ENCODE data around the gene TAC3.

TAC3 gene

GRCh38 chr12:57006809-57007475, 9.4 kb downstream of the TAC3 start:
- H3K4me3 ChIP-seq (ENCODE audit: low read depth, low read length) = peak overlapping the region; percentile 37
- no peak for DNase-seq (ENCODE audit: low read depth)
- no peak for TF ChIP-seq CTCF (IDR thresholded peaks at IDR 0.05; ENCODE audit: low read depth, low read length, missing control alignments)
- in situ Hi-C loops (cut with HindIII; ENCODE audit: low sequenced_read_pairs) = no loop called here

DNA sequence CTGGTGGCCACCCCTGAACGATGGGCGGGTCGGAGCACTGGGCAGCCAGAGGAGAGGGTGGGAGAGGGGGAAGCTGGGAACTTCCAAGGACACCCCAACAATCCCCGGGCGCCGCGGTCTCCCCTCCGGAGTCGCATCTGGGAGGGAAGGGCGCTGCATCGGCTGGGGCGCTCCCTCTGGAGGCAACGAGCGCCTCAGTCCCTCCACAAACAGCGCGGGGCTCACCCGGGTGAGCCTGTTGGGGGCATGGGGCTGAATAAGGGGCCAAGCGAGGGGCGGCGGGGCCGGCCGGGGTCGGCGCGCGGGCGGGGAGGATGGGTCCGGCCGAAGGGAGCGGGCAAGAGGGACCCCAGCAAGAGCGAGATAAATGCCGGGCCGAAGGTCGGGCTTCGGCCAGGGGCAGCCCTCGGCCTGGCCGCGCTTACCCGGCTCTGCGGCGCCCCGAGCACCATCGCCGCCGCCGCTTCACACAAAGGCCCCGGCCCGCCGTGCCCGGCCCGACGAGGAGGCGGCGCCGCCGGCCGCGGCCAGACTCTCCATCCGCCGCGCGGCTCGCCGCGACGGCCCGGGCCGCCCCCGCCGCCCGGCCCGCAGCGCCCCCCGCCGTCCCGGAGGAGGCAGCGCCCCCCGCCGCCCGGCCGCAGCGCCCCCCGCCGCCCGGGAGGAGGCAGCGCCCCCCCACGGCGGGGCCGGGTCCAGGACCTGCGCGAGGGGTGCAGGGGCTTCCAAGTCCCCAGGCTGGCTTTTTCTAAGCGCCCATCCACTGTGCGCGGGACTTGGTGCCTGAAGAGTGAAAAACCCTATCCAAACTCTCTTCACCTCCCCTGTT, 10.1 kb downstream of the TAC3 start, which contains the start of gene ZBTB39:
ZBTB39 (minus strand) TSS at position 567 of the 829 bp plus-strand sequence. CDS start 1,629 bp downstream, outside the sequence.
- DNase-seq (ENCODE audit: low read depth) = no peak
- TF ChIP-seq CTCF (IDR thresholded peaks at IDR 0.05; ENCODE audit: low read depth, low read length, missing control alignments) = peak; percentile 36
- in situ Hi-C loops (cut with HindIII; ENCODE audit: low sequenced_read_pairs) = no loop called here
- H3K4me3 ChIP-seq (ENCODE audit: low read depth, low read length) = peak within 1 kb of the TSS; percentile 89

DNA sequence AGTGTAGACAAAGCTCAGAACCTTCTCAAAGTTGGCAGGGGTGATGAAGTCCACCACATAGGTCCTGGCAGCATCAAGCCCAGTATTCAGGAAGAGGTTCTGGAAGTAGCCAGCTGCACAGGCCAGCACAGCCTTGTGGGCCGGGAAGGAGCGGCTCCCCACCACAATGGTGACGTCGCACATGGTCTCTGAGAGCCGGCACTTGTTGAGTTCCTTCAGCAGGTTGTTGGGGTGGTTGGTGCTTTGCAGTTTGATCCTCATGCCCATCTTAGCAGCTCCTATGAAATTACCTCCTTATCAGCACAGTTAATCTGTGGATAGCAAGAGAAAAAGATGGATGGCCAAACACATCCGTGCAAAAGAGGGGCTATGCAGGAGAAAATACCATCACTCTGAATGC, 11.7 kb downstream of the TAC3 start:
- in situ Hi-C loops (cut with HindIII; ENCODE audit: low sequenced_read_pairs) = no loop called here
- no peak for TF ChIP-seq CTCF (IDR thresholded peaks at IDR 0.05; ENCODE audit: low read depth, low read length, missing control alignments)
- DNase-seq (ENCODE audit: low read depth) = no peak
- no peak overlapping the region for H3K4me3 ChIP-seq (ENCODE audit: low read depth, low read length)

- no peak for DNase-seq (ENCODE audit: low read depth)
- H3K4me3 ChIP-seq (ENCODE audit: low read depth, low read length) = no peak overlapping the region
- in situ Hi-C loops (cut with HindIII; ENCODE audit: low sequenced_read_pairs) = no loop called here
- TF ChIP-seq CTCF (IDR thresholded peaks at IDR 0.05; ENCODE audit: low read depth, low read length, missing control alignments) = no peak
Measured at GRCh38 chr12:57003395-57003794, 12.9 kb downstream of the TAC3 start.

DNA sequence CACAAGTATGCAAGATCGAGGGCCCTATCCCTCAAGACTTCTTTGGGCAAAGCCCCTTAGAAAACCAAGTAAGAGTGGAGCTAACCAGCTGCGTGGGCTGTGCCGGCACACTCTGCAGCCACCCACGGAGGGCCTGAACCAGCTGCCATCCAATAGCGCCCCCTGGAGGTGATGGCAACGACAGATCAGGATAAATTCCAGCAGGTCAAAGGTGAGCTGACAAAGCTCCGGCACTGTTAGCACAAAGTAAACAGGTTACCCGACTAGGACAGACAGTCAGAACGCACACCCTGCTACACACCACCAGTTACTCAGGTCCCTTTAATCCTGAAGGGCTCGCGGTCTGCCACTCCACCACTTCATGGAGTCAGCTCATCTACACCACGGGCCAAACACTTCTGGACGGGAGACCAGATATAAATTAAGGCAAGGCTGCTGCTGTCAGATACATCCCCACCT, 14.9 kb downstream of the TAC3 start:
- H3K4me3 ChIP-seq (ENCODE audit: low read depth, low read length) = no peak overlapping the region
- DNase-seq (ENCODE audit: low read depth) = no peak
- in situ Hi-C loops (cut with HindIII; ENCODE audit: low sequenced_read_pairs) = no loop called here
- TF ChIP-seq CTCF (IDR thresholded peaks at IDR 0.05; ENCODE audit: low read depth, low read length, missing control alignments) = peak; percentile 64

GRCh38 chr12:57000393-57000792, 15.9 kb downstream of the TAC3 start:
- no peak overlapping the region for H3K4me3 ChIP-seq (ENCODE audit: low read depth, low read length)
- DNase-seq (ENCODE audit: low read depth) = no peak
- no peak for TF ChIP-seq CTCF (IDR thresholded peaks at IDR 0.05; ENCODE audit: low read depth, low read length, missing control alignments)
- in situ Hi-C loops (cut with HindIII; ENCODE audit: low sequenced_read_pairs) = no loop called here
